Activated CD8-positive, alpha-beta T cell treated with anti-CD3 and anti-CD28 coated beads, Interleukin-2, amount 10 ng/mL, durations not matched to agents 7 days and 5 days (primary cell): Measurements from ENCODE around the gene SGMS1. TPM values are rescaled to one million over a fixed set of nuclear protein-coding genes. Genes with fewer than 3 reads are reported as not detected.
"Not testable (repeated sequence)": the region's sequence is repeated elsewhere in the genome, so short reads cannot be mapped to it uniquely, and the experiment has no call there.

Experiments
- ATAC-seq: fragments of 150-1000 bp; cut with Tn5 transposase; one replicate; pipeline ENCODE4 v1.10.0; 2021; ENCODE audit warnings: moderate library complexity
- CTCF ChIA-PET: fragments of 350-600 bp; sonication (Branson Sonifier 250); formaldehyde crosslinking; loops from one replicate; lab custom pipeline; 2021; ENCODE audit warnings: antibody characterized with exemption; lab: Charles Lee
- POLR2A ChIA-PET: fragments of 350-600 bp; sonication (Branson Sonifier 250); formaldehyde crosslinking; loops from one replicate; lab custom pipeline; 2021; ENCODE audit warnings: antibody characterized with exemption; lab: Charles Lee
- DNase-seq: peaks from one replicate; pipeline ENCODE4 v3.0.0-alpha.2; 2020
- H3K27ac Mint-ChIP-seq: one replicate; pipeline ENCODE4 v1.8.0; 2021; ENCODE audit warnings: mild to moderate bottlenecking, mixed read lengths
- H3K27me3 Mint-ChIP-seq: one replicate; pipeline ENCODE4 v1.8.0; 2021; ENCODE audit warnings: low read depth, mixed read lengths
- H3K36me3 Mint-ChIP-seq: one replicate; pipeline ENCODE4 v1.8.0; 2021; ENCODE audit warnings: low read depth, mixed read lengths
- H3K4me1 Mint-ChIP-seq: one replicate; pipeline ENCODE4 v1.8.0; 2021; ENCODE audit warnings: low read depth, mixed read lengths
- H3K4me3 Mint-ChIP-seq: one replicate; pipeline ENCODE4 v1.8.0; 2021; ENCODE audit warnings: mild to moderate bottlenecking, mixed read lengths
- H3K9me3 Mint-ChIP-seq: one replicate; pipeline ENCODE4 v1.8.0; 2022; ENCODE audit warnings: mixed read lengths; ENCODE audit not compliant: insufficient read depth
- total RNA-seq, 2 experiments: library from RNA; stranded (reverse); gene quantifications; one replicate each; pipeline ENCODE4 v1.2.3, GENCODE V29; 2021

The SGMS1 gene
- total RNA-seq, 2 experiments from 2014 or later, result 14.2 to 16.4 TPM

GRCh38 chr10:50540826-50541122 lies 83.0 kb downstream of the SGMS1 start:
- H3K9me3 Mint-ChIP-seq, result no peaks in the 10 kb centered on the region
- H3K4me3 Mint-ChIP-seq, result peak overlapping the region; percentile 53
- POLR2A ChIA-PET, result no interaction called here
- CTCF ChIA-PET, result interaction anchor here (2.0 kb wide), 1 partner anchor 28 kb away, joined by 6 read pairs; no protein-coding TSS in a partner anchor
- H3K27ac Mint-ChIP-seq, result peak overlapping the region; percentile 88
- H3K27me3 Mint-ChIP-seq, result no peaks in the 10 kb centered on the region
- no peak for DNase-seq
- peaks cover 7% of the 10 kb centered on the region for H3K36me3 Mint-ChIP-seq
- H3K4me1 Mint-ChIP-seq, result peaks cover 80% of the 10 kb centered on the region
- ATAC-seq, result peak; percentile 34

- ChIA-PET CTCF (interaction anchor here (2.0 kb wide), 1 partner anchor 28 kb away, joined by 6 read pairs; no protein-coding TSS in a partner anchor), POLR2A (no interaction called here)
- Mint-ChIP-seq H3K27ac (peak overlapping the region; percentile 88), H3K9me3 (no peaks in the 10 kb centered on the region), H3K4me1 (peaks cover 77% of the 10 kb centered on the region), H3K27me3 (no peaks in the 10 kb centered on the region), H3K4me3 (peak overlapping the region; percentile 53), H3K36me3 (peaks cover 7% of the 10 kb centered on the region)
- DNase-seq (peak; percentile 47), ATAC-seq (peak; percentile 67)
These were observed 83.5 kb downstream of the SGMS1 start for GRCh38 chr10:50540069-50540825.

- peaks cover 7% of the 10 kb centered on the region for H3K36me3 Mint-ChIP-seq
- ATAC-seq (peak; percentile 22), DNase-seq (no peak)
- ChIA-PET POLR2A (interaction anchor here (1.0 to 1.5 kb wide), 2 partner anchors 86 to 1161 kb away, joined by 3 to 4 read pairs; no protein-coding TSS in a partner anchor), CTCF (interaction anchor here (0.7 to 1.5 kb wide), 3 partner anchors 25 to 86 kb away, joined by 3 to 4 read pairs (median 3); partner anchors contain the start of gene SGMS1)
- H3K4me3 Mint-ChIP-seq, result no peak overlapping the region
- no peaks in the 10 kb centered on the region for H3K27me3 Mint-ChIP-seq
- H3K9me3 Mint-ChIP-seq, result no peaks in the 10 kb centered on the region
- H3K4me1 Mint-ChIP-seq, result peaks cover 64% of the 10 kb centered on the region
- H3K27ac Mint-ChIP-seq, result peak overlapping the region; percentile 1
These were observed 85.0 kb downstream of the SGMS1 start for GRCh38 chr10:50538555-50539398.

GRCh38 chr10:50536617-50537240 lies 87.0 kb downstream of the SGMS1 start:
- H3K4me1 Mint-ChIP-seq, result peaks cover 46% of the 10 kb centered on the region
- H3K4me3 Mint-ChIP-seq, result no peak overlapping the region
- no peak for ATAC-seq
- DNase-seq, result no peak
- POLR2A ChIA-PET, result no interaction called here
- H3K36me3 Mint-ChIP-seq, result peaks cover 7% of the 10 kb centered on the region
- H3K27me3 Mint-ChIP-seq, result no peaks in the 10 kb centered on the region
- no peaks in the 10 kb centered on the region for H3K9me3 Mint-ChIP-seq
- CTCF ChIA-PET, result interaction anchor here (1.1 to 2.0 kb wide), 2 partner anchors 24 to 28 kb away, joined by 3 to 9 read pairs; no protein-coding TSS in a partner anchor
- no peak overlapping the region for H3K27ac Mint-ChIP-seq

- not testable (repeated sequence) for ATAC-seq, DNase-seq, H3K27me3 Mint-ChIP-seq, H3K9me3 Mint-ChIP-seq, H3K27ac Mint-ChIP-seq, H3K4me3 Mint-ChIP-seq, H3K36me3 Mint-ChIP-seq
- POLR2A ChIA-PET, result interaction anchor here (0.7 kb wide), 1 partner anchor 21 kb away, joined by 4 read pairs; no protein-coding TSS in a partner anchor
- H3K4me1 Mint-ChIP-seq, result peaks cover 27% of the 10 kb centered on the region
- CTCF ChIA-PET, result interaction anchor here (1.0 to 2.0 kb wide), 5 partner anchors 12 to 117 kb away, joined by 3 to 9 read pairs (median 4); no protein-coding TSS in a partner anchor
These were observed 88.9 kb downstream of the SGMS1 start for GRCh38 chr10:50534748-50535376.

- no peak overlapping the region for H3K4me3 Mint-ChIP-seq
- DNase-seq (no peak), ATAC-seq (no peak)
- H3K4me1 Mint-ChIP-seq, result peaks cover 13% of the 10 kb centered on the region
- no peaks in the 10 kb centered on the region for H3K27me3 Mint-ChIP-seq
- no peaks in the 10 kb centered on the region for H3K9me3 Mint-ChIP-seq
- peaks cover 2% of the 10 kb centered on the region for H3K36me3 Mint-ChIP-seq
- H3K27ac Mint-ChIP-seq, result no peak overlapping the region
- CTCF ChIA-PET, result interaction anchor here (0.9 kb wide), 1 partner anchor 11 kb away, joined by 3 read pairs; no protein-coding TSS in a partner anchor
- POLR2A ChIA-PET, result no interaction called here
These were observed 90.5 kb downstream of the SGMS1 start for GRCh38 chr10:50533296-50533695.

- ATAC-seq, result no peak
- H3K9me3 Mint-ChIP-seq, result no peaks in the 10 kb centered on the region
- H3K4me1 Mint-ChIP-seq, result peaks cover 12% of the 10 kb centered on the region
- POLR2A ChIA-PET, result no interaction called here
- H3K36me3 Mint-ChIP-seq, result peaks cover 2% of the 10 kb centered on the region
- DNase-seq, result no peak
- CTCF ChIA-PET, result interaction anchor here (1.0 kb wide), 1 partner anchor 15 kb away, joined by 4 read pairs; no protein-coding TSS in a partner anchor
- H3K27me3 Mint-ChIP-seq, result no peaks in the 10 kb centered on the region
- H3K27ac Mint-ChIP-seq, result no peak overlapping the region
- no peak overlapping the region for H3K4me3 Mint-ChIP-seq
These were observed 92.2 kb downstream of the SGMS1 start for GRCh38 chr10:50531388-50532077.

GRCh38 chr10:50529660-50530059 lies 94.1 kb downstream of the SGMS1 start:
- Mint-ChIP-seq H3K36me3 (peaks cover 11% of the 10 kb centered on the region), H3K27me3 (no peaks in the 10 kb centered on the region), H3K27ac (no peak overlapping the region), H3K4me1 (peaks cover 7% of the 10 kb centered on the region), H3K9me3 (no peaks in the 10 kb centered on the region), H3K4me3 (no peak overlapping the region)
- ATAC-seq (no peak), DNase-seq (no peak)
- ChIA-PET POLR2A (no interaction called here), CTCF (no interaction called here)

GRCh38 chr10:50528206-50528605 lies 95.5 kb downstream of the SGMS1 start:
- peaks cover 15% of the 10 kb centered on the region for H3K4me1 Mint-ChIP-seq
- H3K4me3 Mint-ChIP-seq, result no peak overlapping the region

GRCh38 chr10:50527442-50528043 lies 96.2 kb downstream of the SGMS1 start:
- peaks cover 22% of the 10 kb centered on the region for H3K4me1 Mint-ChIP-seq
- no peaks in the 10 kb centered on the region for H3K9me3 Mint-ChIP-seq
- H3K4me3 Mint-ChIP-seq, result no peak overlapping the region
- DNase-seq (no peak), ATAC-seq (peak; percentile 75)
- ChIA-PET CTCF (no interaction called here), POLR2A (interaction anchor here (1.0 kb wide), 1 partner anchor 109 kb away, joined by 3 read pairs; no protein-coding TSS in a partner anchor)
- peaks cover 11% of the 10 kb centered on the region for H3K36me3 Mint-ChIP-seq
- no peaks in the 10 kb centered on the region for H3K27me3 Mint-ChIP-seq
- H3K27ac Mint-ChIP-seq, result no peak overlapping the region

More at GRCh38 chr10:50528206-50528605, 95.5 kb downstream of the SGMS1 start:
- Mint-ChIP-seq H3K9me3 (no peaks in the 10 kb centered on the region), H3K27ac (no peak overlapping the region), H3K36me3 (peaks cover 11% of the 10 kb centered on the region), H3K27me3 (no peaks in the 10 kb centered on the region)
- no peak for DNase-seq
- CTCF ChIA-PET, result no interaction called here
- POLR2A ChIA-PET, result no interaction called here
- ATAC-seq, result no peak
